ENCODE data around the gene KRT72.
A peak's percentile ranks its signal among the peaks of the same experiment; 100 is the strongest.

KRT72 gene

DNA sequence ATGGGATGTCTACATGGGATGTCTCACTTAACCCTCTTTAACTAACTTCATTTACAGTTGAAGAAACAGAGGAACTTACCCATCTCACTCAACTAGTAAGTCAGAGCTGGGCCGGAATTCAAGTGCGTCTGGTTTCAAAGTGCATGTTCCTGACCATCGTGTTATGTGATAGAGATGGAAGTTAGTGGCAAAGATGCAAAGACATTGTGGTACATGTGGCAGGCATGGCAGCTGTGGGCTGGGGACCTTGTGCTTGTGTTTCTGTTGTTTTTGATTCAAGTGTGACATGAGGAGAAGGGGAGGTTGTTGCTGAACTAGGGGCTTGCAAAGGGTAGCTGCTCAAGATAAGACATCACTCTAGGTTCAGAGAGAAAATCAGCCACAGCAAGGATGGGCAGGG is 25.3 kb downstream of the KRT72 start:
- DNase-seq, result no peak

GRCh38 chr12:52575256-52575655 is 26.0 kb downstream of the KRT72 start:
- no peak for DNase-seq

DNA sequence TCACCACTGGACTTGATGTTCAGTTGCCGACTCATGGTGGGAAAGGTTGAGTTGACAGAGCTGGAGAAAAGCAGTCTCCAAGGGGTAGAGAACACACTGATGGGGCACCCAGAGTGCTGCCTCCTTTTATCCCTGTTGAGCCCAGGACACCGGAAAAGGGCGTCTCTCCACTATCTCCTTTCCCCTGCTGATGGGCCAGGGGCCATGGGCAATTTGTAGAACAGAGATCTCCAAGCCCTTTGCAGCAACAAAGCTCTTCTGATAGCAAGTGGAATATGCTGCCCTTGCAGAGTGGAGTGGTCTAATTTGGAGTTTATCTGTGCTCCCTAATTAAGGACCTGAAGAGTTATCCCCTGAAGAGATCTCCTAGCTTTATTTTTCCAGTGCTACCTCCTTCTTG is 27.5 kb downstream of the KRT72 start, which contains the start of gene KRT74:
Gene KRT74, minus strand, starts transcription at position 101 of the 400 bp plus-strand sequence. Its CDS starts 66 bp downstream, at position 35.
- no peak for DNase-seq

GRCh38 chr12:52573306-52573705 is 28.0 kb downstream of the KRT72 start:
- DNase-seq, result no peak

GRCh38 chr12:52570511-52570910 is 30.8 kb downstream of the KRT72 start:
- no peak for DNase-seq

GRCh38 chr12:52568111-52568510 is 33.2 kb downstream of the KRT72 start:
- DNase-seq, result no peak

- no peak for DNase-seq
Measured at GRCh38 chr12:52566847-52567291, 34.4 kb downstream of the KRT72 start.

GRCh38 chr12:52564582-52564981 is 36.7 kb downstream of the KRT72 start:
- no peak for DNase-seq

- peak in 1 of 2 donors; percentile 13 for DNase-seq
Measured at GRCh38 chr12:52561880-52562449, 39.3 kb downstream of the KRT72 start.

DNA sequence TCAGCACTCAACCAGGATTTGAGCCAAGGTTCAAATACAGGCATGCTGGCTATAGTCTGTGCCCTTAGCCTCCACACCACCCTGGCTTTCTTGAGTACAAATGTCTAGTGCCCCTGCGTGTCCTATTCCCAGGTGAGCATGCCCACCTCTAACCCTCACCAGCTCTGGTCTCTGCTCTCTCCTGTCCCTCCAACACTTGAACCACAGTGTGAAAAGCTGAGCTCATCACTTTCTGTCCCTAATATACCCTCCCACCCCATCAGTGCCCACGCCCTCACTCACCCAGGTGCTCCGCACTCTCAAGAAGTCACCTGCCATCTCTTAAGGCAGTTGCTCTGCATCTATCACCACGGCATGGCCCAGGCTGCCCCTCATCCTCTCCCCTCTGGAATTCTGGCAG is 41.3 kb downstream of the KRT72 start:
- no peak for DNase-seq

DNA sequence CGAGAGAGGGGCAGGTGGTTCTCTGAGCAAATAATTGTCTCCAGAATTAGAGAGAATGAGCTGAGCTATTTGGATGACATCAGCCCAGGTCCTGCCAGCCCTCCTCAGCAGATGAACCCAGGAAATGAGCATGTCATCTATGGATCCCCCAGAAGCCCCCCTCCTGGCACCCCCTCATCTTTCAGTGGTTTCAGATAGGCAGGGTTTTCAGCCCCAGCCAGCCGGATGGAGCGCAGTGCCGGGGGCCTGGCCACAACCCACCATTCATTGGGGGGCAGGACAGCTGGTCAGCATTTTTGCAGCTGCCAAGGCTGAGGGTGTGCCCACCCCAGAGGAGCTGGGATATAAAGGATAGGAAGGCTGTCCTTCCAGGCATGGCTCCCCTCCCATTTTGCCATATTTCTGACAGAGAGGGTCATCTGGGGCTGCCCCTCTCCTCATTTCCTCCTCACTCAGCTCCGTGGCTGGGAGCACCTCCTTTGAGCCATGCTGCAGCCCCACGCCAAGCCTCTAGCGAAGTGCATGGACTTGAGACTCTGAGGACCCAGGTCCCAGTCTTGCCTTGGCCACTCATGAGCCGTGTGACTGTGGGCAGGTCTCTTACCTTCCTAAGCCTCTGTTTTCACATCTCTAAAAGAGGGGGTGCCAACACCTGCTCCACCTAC is 42.4 kb downstream of the KRT72 start:
- DNase-seq, result no peak

GRCh38 chr12:52557476-52557875 is 43.8 kb downstream of the KRT72 start:
- no peak for DNase-seq

- DNase-seq, result no peak
Measured at GRCh38 chr12:52555577-52555976, 45.7 kb downstream of the KRT72 start.

DNA sequence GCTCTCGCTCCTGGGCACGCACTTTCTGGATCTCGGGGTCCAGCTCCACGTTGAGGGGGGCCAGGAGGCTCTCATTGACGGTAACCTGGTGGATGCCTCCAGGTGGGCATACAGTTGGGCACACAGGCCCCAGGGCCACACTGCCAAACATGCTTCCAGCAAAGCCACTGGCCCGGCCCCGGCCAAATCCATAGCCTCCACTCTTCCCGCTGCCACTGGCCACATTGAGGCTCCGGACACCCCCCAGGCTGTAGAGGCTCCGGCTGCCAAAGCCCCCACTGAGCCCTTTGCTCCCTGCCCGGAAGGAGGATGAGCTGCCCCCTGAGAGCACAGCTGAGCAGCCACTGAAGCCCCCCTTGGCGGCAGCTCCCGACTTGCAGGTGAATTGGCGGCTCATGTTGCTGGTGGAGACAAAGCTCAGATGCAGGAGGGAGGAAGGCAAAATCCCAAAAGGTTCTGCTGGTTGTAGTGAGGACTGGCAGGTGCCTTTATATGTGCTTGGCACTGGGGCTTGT is 48.5 kb downstream of the KRT72 start, which contains the start of gene KRT71:
Gene KRT71, minus strand, starts transcription at position 465 of the 515 bp plus-strand sequence. Its CDS starts 68 bp downstream, at position 397.
- DNase-seq, result no peak

GRCh38 chr12:52552055-52552454 is 49.2 kb downstream of the KRT72 start:
- no peak for DNase-seq

DNA sequence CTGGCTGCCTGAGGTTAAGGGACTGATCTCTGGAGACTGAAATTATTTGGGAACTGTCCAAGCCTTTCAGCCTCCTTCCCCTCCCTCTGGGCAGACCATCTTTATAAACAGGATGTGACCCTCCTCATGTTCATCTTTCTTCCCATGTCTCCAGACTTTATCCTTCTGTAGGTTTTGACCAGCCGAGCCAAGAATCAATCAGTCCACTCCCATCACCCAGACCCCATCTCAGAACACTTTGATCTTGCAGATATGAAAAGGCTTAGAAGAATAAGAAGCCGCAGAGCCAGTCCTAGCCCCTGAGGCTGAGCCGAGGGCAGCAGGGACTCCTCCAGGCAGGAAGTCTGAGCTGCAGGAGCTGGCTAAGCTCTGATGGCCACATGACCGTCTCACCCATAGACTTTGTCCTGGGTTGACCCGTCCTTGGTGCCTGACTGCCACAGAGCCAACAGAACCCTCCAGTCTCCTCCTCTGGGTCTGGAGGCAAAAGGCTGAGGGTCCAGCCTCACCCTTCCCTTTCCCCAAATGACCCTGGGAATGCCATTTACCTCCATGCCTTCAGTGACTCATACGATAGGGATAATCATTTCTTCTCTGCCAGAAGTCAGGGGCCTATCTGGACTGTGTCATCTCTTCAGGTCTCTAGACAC is 49.9 kb downstream of the KRT72 start:
- no peak for DNase-seq

DNA sequence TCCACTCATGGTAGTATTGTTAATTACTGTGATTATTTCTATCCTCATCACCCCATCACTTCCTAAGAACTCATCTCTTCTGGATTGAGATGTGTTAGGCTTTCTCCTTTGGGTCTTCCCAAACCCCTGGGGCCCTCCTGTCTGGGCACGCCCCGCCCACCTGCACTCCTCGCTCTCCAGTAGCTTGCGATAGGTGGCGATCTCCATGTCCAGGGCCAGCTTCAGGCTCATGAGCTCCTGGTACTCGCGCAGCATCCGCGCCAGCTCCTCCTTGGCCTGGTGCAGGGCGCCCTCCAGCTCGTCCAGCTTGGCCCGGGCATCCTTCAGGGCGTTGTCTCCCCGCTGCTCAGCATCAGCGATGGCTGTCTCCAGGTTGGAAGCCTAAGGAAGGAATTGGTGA is 55.1 kb downstream of the KRT72 start:
- DNase-seq, result no peak

- no peak for DNase-seq
Measured at GRCh38 chr12:52543985-52544883, 57.0 kb downstream of the KRT72 start.

GRCh38 chr12:52542785-52543318 is 58.4 kb downstream of the KRT72 start:
- DNase-seq, result no peak

DNA sequence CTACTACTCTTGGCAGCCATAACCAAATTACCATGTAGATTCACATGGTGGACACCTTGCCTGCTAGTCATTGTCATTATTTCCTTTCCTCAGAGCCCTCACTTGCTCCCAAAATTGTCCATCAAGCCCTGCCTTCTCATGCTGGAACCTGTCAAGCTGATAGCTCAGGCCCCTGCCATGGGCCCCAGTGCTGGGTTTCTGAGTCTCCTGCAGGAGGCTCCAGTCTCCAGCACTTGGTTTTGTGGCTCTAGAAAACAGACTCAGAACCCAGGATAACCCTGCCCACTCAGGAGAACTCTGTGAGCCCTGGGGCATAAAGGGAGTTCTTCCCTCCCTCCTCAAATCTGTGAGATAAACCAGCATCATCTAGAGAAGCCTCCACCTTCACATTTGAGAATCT is 59.1 kb downstream of the KRT72 start:
- no peak for DNase-seq

GRCh38 chr12:52541709-52542108 is 59.6 kb downstream of the KRT72 start:
- DNase-seq, result no peak

- no peak for DNase-seq
Measured at GRCh38 chr12:52540531-52540930, 60.7 kb downstream of the KRT72 start.

All from inflammatory macrophage (primary cell).